ENCODE results near the gene SOCS7.

- TF ChIP-seq, protein P1, sequence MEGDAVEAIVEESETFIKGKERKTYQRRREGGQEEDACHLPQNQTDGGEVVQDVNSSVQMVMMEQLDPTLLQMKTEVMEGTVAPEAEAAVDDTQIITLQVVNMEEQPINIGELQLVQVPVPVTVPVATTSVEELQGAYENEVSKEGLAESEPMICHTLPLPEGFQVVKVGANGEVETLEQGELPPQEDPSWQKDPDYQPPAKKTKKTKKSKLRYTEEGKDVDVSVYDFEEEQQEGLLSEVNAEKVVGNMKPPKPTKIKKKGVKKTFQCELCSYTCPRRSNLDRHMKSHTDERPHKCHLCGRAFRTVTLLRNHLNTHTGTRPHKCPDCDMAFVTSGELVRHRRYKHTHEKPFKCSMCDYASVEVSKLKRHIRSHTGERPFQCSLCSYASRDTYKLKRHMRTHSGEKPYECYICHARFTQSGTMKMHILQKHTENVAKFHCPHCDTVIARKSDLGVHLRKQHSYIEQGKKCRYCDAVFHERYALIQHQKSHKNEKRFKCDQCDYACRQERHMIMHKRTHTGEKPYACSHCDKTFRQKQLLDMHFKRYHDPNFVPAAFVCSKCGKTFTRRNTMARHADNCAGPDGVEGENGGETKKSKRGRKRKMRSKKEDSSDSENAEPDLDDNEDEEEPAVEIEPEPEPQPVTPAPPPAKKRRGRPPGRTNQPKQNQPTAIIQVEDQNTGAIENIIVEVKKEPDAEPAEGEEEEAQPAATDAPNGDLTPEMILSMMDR (IDR thresholded peaks at IDR 0.05): no peak
- no peak for TF ChIP-seq POLR2AphosphoS5 (IDR thresholded peaks at IDR 0.05; ENCODE audit: insufficient read depth in 1 of 2, low read depth in 1 of 2)
Observed at GRCh38 chr17:38416840-38417209, 65.2 kb downstream of the SOCS7 start.
